Trophoblast cell (in vitro differentiated cells and primary cell): ENCODE results near the gene CAP1.
A peak's percentile ranks its signal among the peaks of the same experiment; 100 is the strongest.

Experiments used
- DNase-seq, 2 donors: peaks; one replicate each; pipeline ENCODE4 v3.0.0-alpha.2; 2016
- H2AFZ ChIP-seq: 2 replicates; pipeline ENCODE4 v1.6.1; 2013; ENCODE audit warnings: low read length, moderate library complexity, mild to moderate bottlenecking; ENCODE audit not compliant: insufficient read depth, poor library complexity
- H2AK5ac ChIP-seq: 2 replicates; pipeline ENCODE4 v1.6.1; 2013; ENCODE audit warnings: mild to moderate bottlenecking, low read length
- H2BK120ac ChIP-seq: 2 replicates; pipeline ENCODE4 v1.6.1; 2013; ENCODE audit warnings: low read length, mild to moderate bottlenecking, moderate library complexity; ENCODE audit not compliant: insufficient read depth, poor library complexity
- H2BK12ac ChIP-seq: 2 replicates; pipeline ENCODE4 v1.6.1; 2013; ENCODE audit warnings: mild to moderate bottlenecking, low read length, moderate library complexity
- H2BK5ac ChIP-seq: 2 replicates; pipeline ENCODE4 v1.6.1; 2013; ENCODE audit warnings: low read length, low read depth, moderate library complexity, mild to moderate bottlenecking; ENCODE audit not compliant: poor library complexity
- H3K14ac ChIP-seq: 2 replicates; pipeline ENCODE4 v1.6.1; 2013; ENCODE audit warnings: mild to moderate bottlenecking, low read length
- H3K18ac ChIP-seq: 2 replicates; pipeline ENCODE4 v1.6.1; 2013; ENCODE audit warnings: mild to moderate bottlenecking, low read length
- H3K23ac ChIP-seq: 2 replicates; pipeline ENCODE4 v1.6.1; 2013; ENCODE audit warnings: low read length
- H3K27ac ChIP-seq: 2 replicates; pipeline ENCODE4 v1.5.1; 2013; ENCODE audit warnings: low read depth, mild to moderate bottlenecking, inconsistent platforms, low read length, moderate library complexity
- H3K27me3 ChIP-seq: 2 replicates; pipeline ENCODE4 v1.6.1; 2013; ENCODE audit warnings: inconsistent platforms, mild to moderate bottlenecking, low read length, moderate library complexity; ENCODE audit not compliant: insufficient read depth
- H3K36me3 ChIP-seq, 2 experiments: 1 replicate in 1 of 2; 2 replicates in 1 of 2; pipeline ENCODE4 v1.6.1; 2013; ENCODE audit warnings: low read length in 2 of 2, mild to moderate bottlenecking in 2 of 2, moderate library complexity in 1 of 2; ENCODE audit not compliant: insufficient read depth in 2 of 2, control insufficient read depth in 1 of 2
- H3K4ac ChIP-seq: 2 replicates; pipeline ENCODE4 v1.6.1; 2013; ENCODE audit warnings: low read depth, mild to moderate bottlenecking, low read length, moderate library complexity
- H3K4me1 ChIP-seq, 2 experiments: 1 replicate in 1 of 2; 2 replicates in 1 of 2; pipeline ENCODE4 v1.6.1; 2013; ENCODE audit warnings: low read length in 2 of 2, mild to moderate bottlenecking in 2 of 2, moderate library complexity in 1 of 2; ENCODE audit not compliant: insufficient read depth in 2 of 2, control insufficient read depth in 1 of 2
- H3K4me2 ChIP-seq: 2 replicates; pipeline ENCODE4 v1.6.1; 2013; ENCODE audit warnings: inconsistent platforms, mild to moderate bottlenecking, low read length, moderate library complexity
- H3K4me3 ChIP-seq: 2 replicates; pipeline ENCODE4 v1.5.1; 2013; ENCODE audit warnings: mild to moderate bottlenecking, low read depth, low read length, inconsistent platforms
- H3K79me1 ChIP-seq: one replicate; pipeline ENCODE4 v1.6.1; 2013; ENCODE audit warnings: low read length
- H3K79me2 ChIP-seq: 2 replicates; pipeline ENCODE4 v1.6.1; 2013; ENCODE audit warnings: low read length, mild to moderate bottlenecking; ENCODE audit not compliant: control insufficient read depth, insufficient read depth, poor library complexity
- H3K9ac ChIP-seq: 2 replicates; pipeline ENCODE4 v1.6.1; 2013; ENCODE audit warnings: mild to moderate bottlenecking, low read length
- H3K9me3 ChIP-seq: 2 replicates; pipeline ENCODE4 v1.6.1; 2013; ENCODE audit warnings: low read depth, mild to moderate bottlenecking, control low read depth, inconsistent platforms, low read length; ENCODE audit not compliant: insufficient read depth
- H4K12ac ChIP-seq: 2 replicates; pipeline ENCODE4 v1.6.1; 2013; ENCODE audit warnings: low read depth, mild to moderate bottlenecking, low read length, moderate library complexity
- H4K8ac ChIP-seq: 2 replicates; pipeline ENCODE4 v1.6.1; 2013; ENCODE audit warnings: low read depth, mild to moderate bottlenecking, low read length, moderate library complexity
- H4K91ac ChIP-seq: one replicate; pipeline ENCODE4 v1.6.1; 2013; ENCODE audit warnings: low read depth, mild to moderate bottlenecking, low read length, moderate library complexity
- WGBS: extraction: QIAGEN DNeasy Blood & Tissue Kit; methylation state at CpG from one replicate; pipeline ENCODE4 v1.1.7; 2013; ENCODE audit warnings: missing lambda C conversion rate; ENCODE audit not compliant: insufficient read length, insufficient coverage; ENCODE audit errors: extremely low coverage; 5-methylcytosine and 5-hydroxymethylcytosine counted together

The CAP1 gene

GRCh38 chr1:40047769-40048168 is 7.2 kb downstream of the CAP1 start:
- H3K4me1 ChIP-seq = no peaks in the 10 kb centered on the region
- no peaks in the 10 kb centered on the region for H3K27me3 ChIP-seq
- H3K14ac ChIP-seq = no peak overlapping the region
- no peaks in the 10 kb centered on the region for H3K79me1 ChIP-seq
- no peak overlapping the region for H3K9ac ChIP-seq
- H2BK12ac ChIP-seq = no peak overlapping the region
- H2BK5ac ChIP-seq = no peak overlapping the region
- H3K23ac ChIP-seq = no peak overlapping the region
- no peak overlapping the region for H3K27ac ChIP-seq
- H3K4me2 ChIP-seq = no peak overlapping the region
- H4K12ac ChIP-seq = no peak overlapping the region
- no peak overlapping the region for H4K91ac ChIP-seq
- no peak overlapping the region for H2BK120ac ChIP-seq
- peaks cover 9 to 16% of the 10 kb centered on the region in 2 experiments for H3K36me3 ChIP-seq
- no peak overlapping the region for H3K18ac ChIP-seq
- H3K4ac ChIP-seq = peak overlapping the region; percentile 94
- DNase-seq = no peak
- WGBS = no CpG with 5 or more reads among the region's 5 CpGs
- H4K8ac ChIP-seq = no peak overlapping the region
- H2AFZ ChIP-seq = no peak overlapping the region
- peaks cover 26% of the 10 kb centered on the region for H3K79me2 ChIP-seq
- no peak overlapping the region for H3K4me3 ChIP-seq
- H2AK5ac ChIP-seq = no peak overlapping the region
- H3K9me3 ChIP-seq = peaks cover 2% of the 10 kb centered on the region

- no CpG with 5 or more reads among the region's 2 CpGs for WGBS
- Histone ChIP-seq H3K4me2 (no peak overlapping the region), H3K23ac (no peak overlapping the region), H3K14ac (no peak overlapping the region), H3K27me3 (no peaks in the 10 kb centered on the region), H4K91ac (no peak overlapping the region), H3K36me3 (peaks cover 6 to 12% of the 10 kb centered on the region in 2 experiments), H3K4ac (peak overlapping the region; percentile 19), H2AFZ (no peak overlapping the region), H3K9ac (no peak overlapping the region), H2BK5ac (no peak overlapping the region), H3K4me3 (no peak overlapping the region), H2BK12ac (no peak overlapping the region), H3K9me3 (peaks cover 2% of the 10 kb centered on the region), H2AK5ac (no peak overlapping the region), H3K79me1 (no peaks in the 10 kb centered on the region), H3K18ac (no peak overlapping the region), H3K27ac (no peak overlapping the region), H3K79me2 (peaks cover 23% of the 10 kb centered on the region), H2BK120ac (no peak overlapping the region), H3K4me1 (no peaks in the 10 kb centered on the region), H4K12ac (no peak overlapping the region), H4K8ac (no peak overlapping the region)
- DNase-seq = no peak
These were observed 9.2 kb downstream of the CAP1 start for GRCh38 chr1:40049725-40050124.

GRCh38 chr1:40050863-40051262 is 10.3 kb downstream of the CAP1 start:
- Histone ChIP-seq H2BK5ac (no peak overlapping the region), H3K4me3 (no peak overlapping the region), H2AFZ (no peak overlapping the region), H2BK120ac (no peak overlapping the region), H3K4me2 (no peak overlapping the region), H3K79me1 (no peaks in the 10 kb centered on the region), H4K8ac (no peak overlapping the region), H4K91ac (no peak overlapping the region), H3K27ac (no peak overlapping the region), H3K9ac (no peak overlapping the region), H2AK5ac (no peak overlapping the region), H3K14ac (no peak overlapping the region), H3K23ac (no peak overlapping the region), H3K27me3 (no peaks in the 10 kb centered on the region), H3K18ac (no peak overlapping the region), H2BK12ac (no peak overlapping the region), H3K36me3 (peaks cover 6 to 13% of the 10 kb centered on the region in 2 experiments), H3K4ac (peak overlapping the region; percentile 61), H3K79me2 (peaks cover 20% of the 10 kb centered on the region), H4K12ac (no peak overlapping the region), H3K9me3 (peaks cover 2% of the 10 kb centered on the region), H3K4me1 (no peaks in the 10 kb centered on the region)
- no CpG with 5 or more reads among the region's 3 CpGs for WGBS
- DNase-seq = no peak

GRCh38 chr1:40053138-40053887 is 12.8 kb downstream of the CAP1 start:
- no peak overlapping the region for H3K18ac ChIP-seq
- no peak overlapping the region for H2AFZ ChIP-seq
- peak overlapping the region; percentile 73 for H3K4ac ChIP-seq
- H2BK5ac ChIP-seq = no peak overlapping the region
- H3K14ac ChIP-seq = no peak overlapping the region
- H3K4me1 ChIP-seq = peaks cover 0 to under 1% of the 10 kb centered on the region in 2 experiments
- no peak overlapping the region for H2AK5ac ChIP-seq
- no peak overlapping the region for H4K12ac ChIP-seq
- H3K4me2 ChIP-seq = no peak overlapping the region
- H4K91ac ChIP-seq = no peak overlapping the region
- no peak overlapping the region for H3K23ac ChIP-seq
- H3K79me1 ChIP-seq = no peaks in the 10 kb centered on the region
- no peak overlapping the region for H3K27ac ChIP-seq
- H3K9ac ChIP-seq = no peak overlapping the region
- no peak overlapping the region for H4K8ac ChIP-seq
- H2BK12ac ChIP-seq = no peak overlapping the region
- DNase-seq = no peak
- H3K36me3 ChIP-seq = peaks cover 3 to 17% of the 10 kb centered on the region in 2 experiments
- H3K4me3 ChIP-seq = no peak overlapping the region
- peaks cover 2% of the 10 kb centered on the region for H3K9me3 ChIP-seq
- H3K79me2 ChIP-seq = peaks cover 13% of the 10 kb centered on the region
- no peaks in the 10 kb centered on the region for H3K27me3 ChIP-seq
- no CpG with 5 or more reads among the region's 11 CpGs for WGBS
- no peak overlapping the region for H2BK120ac ChIP-seq
